Measurements from ENCODE around the gene APOA5. TPM values are rescaled to one million over a fixed set of nuclear protein-coding genes. Genes with fewer than 3 reads are reported as not detected.

The APOA5 gene
- total RNA-seq, 3 donors from 2014 or later = not detected

DNA sequence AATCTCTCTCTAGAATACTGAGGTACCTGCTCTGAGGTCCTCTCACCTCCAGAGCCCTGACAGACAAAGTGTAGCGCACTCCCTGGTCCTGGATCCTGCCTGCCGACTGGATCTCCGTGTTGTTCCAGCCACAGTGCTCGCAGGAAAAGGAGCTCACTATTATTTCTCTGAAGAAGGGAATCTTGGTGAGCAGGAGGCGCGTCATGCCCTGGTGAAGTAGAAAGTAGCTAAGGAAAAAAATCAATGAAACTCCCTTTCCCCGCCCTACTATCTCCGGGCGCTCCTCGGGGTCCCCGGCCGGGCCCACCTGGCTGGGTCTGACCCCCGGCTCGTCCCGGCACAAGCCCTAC is 4.3 kb downstream of the APOA5 start:
- Histone ChIP-seq H3K36me3 (ENCODE audit: low read depth) (no peaks in the 10 kb centered on the region), H3K4me3 (peak overlapping the region; percentile 94), H3K4me1 (ENCODE audit: low read depth) (peaks cover 11% of the 10 kb centered on the region), H3K9me3 (no peaks in the 10 kb centered on the region)
- TF ChIP-seq, protein P1, sequence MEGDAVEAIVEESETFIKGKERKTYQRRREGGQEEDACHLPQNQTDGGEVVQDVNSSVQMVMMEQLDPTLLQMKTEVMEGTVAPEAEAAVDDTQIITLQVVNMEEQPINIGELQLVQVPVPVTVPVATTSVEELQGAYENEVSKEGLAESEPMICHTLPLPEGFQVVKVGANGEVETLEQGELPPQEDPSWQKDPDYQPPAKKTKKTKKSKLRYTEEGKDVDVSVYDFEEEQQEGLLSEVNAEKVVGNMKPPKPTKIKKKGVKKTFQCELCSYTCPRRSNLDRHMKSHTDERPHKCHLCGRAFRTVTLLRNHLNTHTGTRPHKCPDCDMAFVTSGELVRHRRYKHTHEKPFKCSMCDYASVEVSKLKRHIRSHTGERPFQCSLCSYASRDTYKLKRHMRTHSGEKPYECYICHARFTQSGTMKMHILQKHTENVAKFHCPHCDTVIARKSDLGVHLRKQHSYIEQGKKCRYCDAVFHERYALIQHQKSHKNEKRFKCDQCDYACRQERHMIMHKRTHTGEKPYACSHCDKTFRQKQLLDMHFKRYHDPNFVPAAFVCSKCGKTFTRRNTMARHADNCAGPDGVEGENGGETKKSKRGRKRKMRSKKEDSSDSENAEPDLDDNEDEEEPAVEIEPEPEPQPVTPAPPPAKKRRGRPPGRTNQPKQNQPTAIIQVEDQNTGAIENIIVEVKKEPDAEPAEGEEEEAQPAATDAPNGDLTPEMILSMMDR (IDR thresholded peaks at IDR 0.05) = no peak
- ATAC-seq (peak; percentile 18), DNase-seq (no peak)
- intact Hi-C loops (cut with DNase I, micrococcal nuclease) = no loop called here

DNA sequence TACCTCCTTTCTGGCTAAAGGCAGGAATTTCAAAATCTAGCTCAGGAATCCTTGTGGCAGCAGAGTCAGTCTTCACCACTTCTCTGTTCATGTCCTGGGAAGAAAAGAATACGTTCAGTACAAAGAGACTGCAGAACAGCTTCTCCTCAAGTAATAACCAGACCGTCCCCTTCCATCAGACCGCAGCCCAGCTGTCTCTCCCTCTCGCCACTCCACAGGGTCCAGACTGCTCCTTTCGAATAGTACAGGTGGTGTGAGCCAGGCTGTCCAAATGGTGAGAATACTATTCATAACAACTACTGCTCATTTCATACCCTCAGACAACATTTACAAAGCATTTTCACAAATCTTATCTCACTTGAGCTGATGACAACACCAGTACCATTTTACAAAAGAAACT is 4.7 kb downstream of the APOA5 start:
- ATAC-seq (no peak), DNase-seq (no peak)
- no peaks in the 10 kb centered on the region for H3K9me3 ChIP-seq
- H3K4me1 ChIP-seq (ENCODE audit: low read depth) = peaks cover 11% of the 10 kb centered on the region
- TF ChIP-seq, protein P1 (IDR thresholded peaks at IDR 0.05) = no peak
- intact Hi-C loops (cut with DNase I, micrococcal nuclease) = no loop called here
- H3K36me3 ChIP-seq (ENCODE audit: low read depth) = no peaks in the 10 kb centered on the region
- no peak overlapping the region for H3K4me3 ChIP-seq

DNA sequence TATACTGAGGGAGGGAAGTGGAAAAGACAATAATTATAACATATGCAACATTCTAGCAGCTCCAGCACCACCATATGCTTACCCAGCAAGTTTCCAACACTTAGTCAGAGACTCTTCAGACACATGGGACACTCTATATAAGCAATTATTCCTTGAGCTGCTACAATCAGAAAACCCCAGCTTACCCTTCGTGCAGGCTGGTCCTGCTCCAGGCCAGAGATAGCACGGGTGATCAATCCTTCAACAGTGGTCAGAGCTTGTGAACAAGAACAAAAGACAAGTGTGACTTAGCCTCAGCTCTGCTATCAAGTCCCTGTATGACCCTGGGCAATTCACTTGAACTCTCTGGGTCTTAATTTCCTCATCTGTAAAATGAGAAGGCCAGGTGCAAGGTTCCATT is 5.4 kb downstream of the APOA5 start:
- no peak for DNase-seq
- no peak overlapping the region for H3K4me3 ChIP-seq
- H3K4me1 ChIP-seq (ENCODE audit: low read depth) = peaks cover 9% of the 10 kb centered on the region
- intact Hi-C loops (cut with DNase I, micrococcal nuclease) = no loop called here
- H3K9me3 ChIP-seq = no peaks in the 10 kb centered on the region
- TF ChIP-seq, protein P1 (IDR thresholded peaks at IDR 0.05) = no peak
- ATAC-seq = no peak
- no peaks in the 10 kb centered on the region for H3K36me3 ChIP-seq (ENCODE audit: low read depth)

DNA sequence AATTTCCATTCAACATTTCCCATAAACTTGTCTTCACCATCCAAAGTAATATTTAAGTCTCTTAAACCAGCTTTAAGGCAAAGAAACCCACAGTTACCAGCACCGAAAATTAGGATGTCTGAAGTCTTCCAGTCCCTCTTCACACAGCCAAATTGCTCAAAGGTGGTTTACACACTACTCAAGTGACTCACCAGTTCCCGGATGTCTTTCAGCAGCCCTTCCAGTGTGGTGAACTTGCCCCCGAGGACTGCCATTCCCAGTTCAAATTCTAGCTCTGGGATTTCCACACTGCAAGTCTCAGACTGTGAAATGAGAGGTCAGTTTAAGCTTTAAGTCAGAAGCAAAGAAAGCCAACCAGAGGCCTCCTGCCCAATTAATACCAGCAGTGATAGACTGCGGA is 9.0 kb downstream of the APOA5 start:
- Histone ChIP-seq H3K4me3 (no peak overlapping the region), H3K36me3 (ENCODE audit: low read depth) (peaks cover 6% of the 10 kb centered on the region), H3K4me1 (ENCODE audit: low read depth) (peaks cover 7% of the 10 kb centered on the region), H3K9me3 (no peaks in the 10 kb centered on the region)
- TF ChIP-seq, protein P1 (IDR thresholded peaks at IDR 0.05) = no peak
- ATAC-seq (no peak), DNase-seq (no peak)
- intact Hi-C loops (cut with DNase I, micrococcal nuclease) = no loop called here

DNA sequence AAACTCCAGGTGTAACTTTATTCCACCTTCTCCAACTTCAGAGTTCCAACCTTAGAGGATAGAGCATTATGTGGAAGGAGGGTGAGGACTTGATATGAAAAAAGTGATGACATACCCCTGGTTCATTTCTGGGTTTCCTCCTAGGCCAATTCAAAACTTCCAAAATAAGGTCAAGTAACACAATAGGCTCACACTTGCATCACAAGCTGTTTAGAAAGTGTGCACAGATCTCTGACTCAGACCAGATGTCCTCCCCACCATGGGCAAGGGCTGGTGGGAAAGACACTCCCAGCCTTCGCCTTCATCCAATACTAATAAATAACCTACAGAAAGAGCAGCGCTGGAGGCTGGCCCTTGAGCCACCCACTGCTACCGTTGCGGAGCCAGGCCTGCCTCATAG is 13.1 kb downstream of the APOA5 start:
- ATAC-seq = no peak
- TF ChIP-seq, protein P1 (IDR thresholded peaks at IDR 0.05) = no peak

DNA sequence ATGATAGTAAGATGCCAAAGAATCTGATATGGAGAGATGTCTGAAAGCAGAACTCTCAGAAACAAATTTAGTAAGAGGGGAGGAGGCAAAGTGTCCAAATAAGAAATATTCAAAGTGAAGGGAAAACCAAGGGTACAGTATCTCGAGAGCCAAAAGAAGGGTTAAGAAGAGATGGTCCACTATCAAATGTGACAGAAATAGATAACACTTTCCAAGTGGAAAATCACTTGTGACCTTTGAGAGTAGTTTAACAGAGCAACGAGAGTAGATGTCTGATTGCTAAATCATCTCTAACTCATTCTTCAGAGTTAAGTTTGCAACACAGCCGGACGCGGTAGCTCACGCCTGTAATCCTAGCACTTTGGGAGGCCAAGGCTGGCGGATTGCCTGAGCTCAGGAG is 14.6 kb downstream of the APOA5 start:
- intact Hi-C loops (cut with DNase I, micrococcal nuclease) = no loop called here
- no peak overlapping the region for H3K4me3 ChIP-seq
- peaks cover 2% of the 10 kb centered on the region for H3K4me1 ChIP-seq (ENCODE audit: low read depth)
- H3K9me3 ChIP-seq = no peaks in the 10 kb centered on the region
- H3K36me3 ChIP-seq (ENCODE audit: low read depth) = peaks cover 6% of the 10 kb centered on the region
- DNase-seq (no peak), ATAC-seq (no peak)
- TF ChIP-seq, protein P1 (IDR thresholded peaks at IDR 0.05) = no peak

More for the DNA sequence above, 13.1 kb downstream of the APOA5 start:
- Histone ChIP-seq H3K36me3 (ENCODE audit: low read depth) (peaks cover 6% of the 10 kb centered on the region), H3K9me3 (no peaks in the 10 kb centered on the region), H3K4me1 (ENCODE audit: low read depth) (peaks cover 2% of the 10 kb centered on the region), H3K4me3 (no peak overlapping the region)
- no peak for DNase-seq
- intact Hi-C loops (cut with DNase I, micrococcal nuclease) = no loop called here
